ENCODE results near the gene TRAF2. TPM values are rescaled to one million over a fixed set of nuclear protein-coding genes. Genes with fewer than 3 reads are reported as not detected.

TRAF2 gene
- total and polyA plus RNA-seq, 9 of the 15 experiments (the other 6 are each of a cell fraction or from before 2014, with no cell fraction given), result 0.24 to 45.2 (median 18.0) TPM

- no peak; the same call in 1 of the 2 replicates for TF ChIP-seq SMC3 (conservative IDR thresholded peaks at IDR 0.05; ENCODE audit: insufficient read depth, low read depth, low read length)
- 0 out of 2 replicates have a peak, but pooled peaks have one; percentile 30 for TF ChIP-seq KLF13 (tag; IDR thresholded peaks at IDR 0.05; ENCODE audit: borderline replicate concordance, low read depth)
- no peak for TF ChIP-seq RFX1 (IDR thresholded peaks at IDR 0.05)
- no peak for TF ChIP-seq CREB5 (CRISPR knock-in tag; IDR thresholded peaks at IDR 0.05)
- no peak for TF ChIP-seq SMARCE1 (IDR thresholded peaks at IDR 0.05)
- TF ChIP-seq ZNF3 (CRISPR knock-in tag; IDR thresholded peaks at IDR 0.05), result no peak
- TF ChIP-seq ZNF175 (CRISPR knock-in tag; IDR thresholded peaks at IDR 0.05; ENCODE audit: low read depth), result no peak
- no peak for TF ChIP-seq MCM2 (IDR thresholded peaks at IDR 0.05; ENCODE audit: low read depth)
- TF ChIP-seq ZNF274 (IDR thresholded peaks at IDR 0.05; ENCODE audit: borderline replicate concordance, low read depth, low read length), result no peak
- no peak for TF ChIP-seq ZBTB7A (IDR thresholded peaks at IDR 0.05; ENCODE audit: borderline replicate concordance, control insufficient read depth, low read depth, low read length)
- peak; percentile 53; the same call in 1 of the 2 replicates for TF ChIP-seq ARID4B (CRISPR knock-in tag; IDR thresholded peaks at IDR 0.05)
- no peak for TF ChIP-seq KDM4B (IDR thresholded peaks at IDR 0.05; ENCODE audit: borderline replicate concordance in 2 of 2, low read depth in 1 of 2)
- TF ChIP-seq CREBBP (IDR thresholded peaks at IDR 0.05; ENCODE audit: low read depth, low read length), result no peak
- TF ChIP-seq ZNF212 (CRISPR knock-in tag; IDR thresholded peaks at IDR 0.05), result no peak
- TF ChIP-seq XRCC3 (IDR thresholded peaks at IDR 0.05), result no peak
- TF ChIP-seq ELK3 (CRISPR knock-in tag; IDR thresholded peaks at IDR 0.05), result no peak
- TF ChIP-seq HNRNPK (IDR thresholded peaks at IDR 0.05; ENCODE audit: low read depth, low read length, poor library complexity, severe bottlenecking), result no peak
- no peak for TF ChIP-seq TRIM28 (IDR thresholded peaks at IDR 0.05)
Observed at GRCh38 chr9:136943291-136944211, 57.2 kb downstream of the TRAF2 start (continued).
